ENCODE results near the gene LRRC8E.
"Not testable (repeated sequence)": the region's sequence is repeated elsewhere in the genome, so short reads cannot be mapped to it uniquely, and the experiment has no call there.

LRRC8E gene

GRCh38 chr19:7910321-7911161 lies 22.2 kb downstream of the LRRC8E start:
- no peak for DNase-seq

GRCh38 chr19:7911508-7912143 lies 23.3 kb downstream of the LRRC8E start:
- DNase-seq = no peak

DNA sequence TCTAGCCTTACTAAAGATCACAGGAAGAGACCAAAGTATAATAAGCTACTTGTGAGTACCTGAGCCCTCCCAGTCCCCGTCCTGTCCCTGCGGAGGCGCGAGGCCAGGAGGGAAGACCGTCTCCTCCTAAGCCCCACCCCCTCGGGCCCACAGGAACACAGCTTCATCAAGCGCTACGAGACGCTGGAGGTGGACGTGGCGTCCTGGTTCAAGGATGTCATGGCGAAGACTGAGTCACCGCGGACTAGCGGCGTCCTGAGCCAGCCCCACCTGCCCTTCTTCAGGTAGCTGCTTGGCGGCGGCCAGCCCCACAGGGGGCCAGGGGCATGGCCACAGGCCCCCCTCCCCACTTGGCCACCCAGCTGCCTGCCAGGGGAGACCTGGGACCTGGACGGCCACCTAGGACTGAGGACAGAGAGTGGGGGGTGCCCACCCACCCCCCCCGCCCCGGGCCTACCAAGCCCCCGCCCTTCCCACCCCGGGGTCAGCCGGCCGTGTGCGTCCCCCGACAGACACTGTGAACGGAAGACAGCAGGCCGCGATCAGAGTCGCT lies 23.9 kb downstream of the LRRC8E start:
- no peak for DNase-seq

DNA sequence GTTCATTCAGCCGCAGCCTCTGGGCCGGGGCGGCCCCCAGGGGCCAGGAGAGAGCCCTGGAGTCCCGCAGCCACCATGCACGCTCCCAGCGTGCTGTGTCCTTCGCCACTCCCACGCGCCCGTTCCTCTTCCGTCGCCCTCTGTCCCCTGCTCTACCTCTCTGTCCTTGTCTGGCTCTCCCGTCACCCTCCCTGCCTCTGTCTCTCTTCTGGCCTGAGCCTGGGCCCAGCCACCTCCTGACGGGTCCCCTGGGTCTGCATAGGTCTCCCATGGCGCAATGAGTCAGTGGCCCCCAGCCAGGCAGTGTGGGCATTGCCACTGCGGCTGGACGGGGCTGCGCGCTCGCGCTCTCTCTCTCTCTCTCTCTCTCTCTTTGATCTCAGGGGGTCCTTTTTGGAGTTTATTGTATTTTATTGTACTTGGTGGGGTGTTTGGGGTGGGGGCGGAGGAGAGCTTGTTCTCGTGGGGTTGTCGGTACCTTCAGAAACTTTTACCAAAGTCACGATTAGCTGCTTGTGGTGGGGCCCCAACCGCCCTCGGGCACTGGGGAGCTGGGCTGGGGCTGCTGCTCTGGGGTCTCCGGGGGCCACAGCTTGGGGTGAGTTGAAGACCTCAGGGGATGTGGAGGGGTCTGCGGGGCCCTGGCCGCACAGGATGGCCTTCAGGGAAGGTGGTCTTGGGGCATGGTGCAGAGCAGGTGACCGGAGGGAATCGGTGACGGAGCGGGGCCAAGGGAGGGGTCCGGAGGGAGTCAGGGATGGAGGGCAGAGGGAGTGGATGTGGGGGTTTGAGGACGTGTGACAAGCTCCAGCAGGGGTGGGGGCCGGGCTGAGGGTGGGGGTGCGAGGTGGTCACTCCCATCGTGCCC lies 24.6 kb downstream of the LRRC8E start:
- DNase-seq = no peak

GRCh38 chr19:7913652-7914051 lies 25.3 kb downstream of the LRRC8E start:
- DNase-seq = no peak

DNA sequence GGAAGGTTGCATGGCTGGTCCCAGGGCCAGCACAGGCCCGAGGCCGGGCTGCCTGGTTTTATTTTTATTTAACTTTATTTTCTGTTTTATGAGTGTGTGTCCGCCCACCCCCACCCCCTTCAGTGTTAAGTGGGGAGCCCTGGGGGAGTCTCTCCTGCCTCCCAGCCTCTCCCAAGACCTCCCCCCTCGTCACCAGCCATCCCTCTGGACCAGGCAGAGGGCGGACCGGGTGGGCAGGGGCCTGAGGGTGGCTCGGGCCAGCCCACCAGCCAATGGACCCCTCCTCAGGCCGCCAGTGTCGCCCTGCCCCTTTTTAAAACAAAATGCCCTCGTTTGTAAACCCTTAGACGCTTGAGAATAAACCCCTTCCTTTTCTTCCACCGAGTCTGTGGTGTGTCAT lies 25.8 kb downstream of the LRRC8E start:
- no peak for DNase-seq

DNA sequence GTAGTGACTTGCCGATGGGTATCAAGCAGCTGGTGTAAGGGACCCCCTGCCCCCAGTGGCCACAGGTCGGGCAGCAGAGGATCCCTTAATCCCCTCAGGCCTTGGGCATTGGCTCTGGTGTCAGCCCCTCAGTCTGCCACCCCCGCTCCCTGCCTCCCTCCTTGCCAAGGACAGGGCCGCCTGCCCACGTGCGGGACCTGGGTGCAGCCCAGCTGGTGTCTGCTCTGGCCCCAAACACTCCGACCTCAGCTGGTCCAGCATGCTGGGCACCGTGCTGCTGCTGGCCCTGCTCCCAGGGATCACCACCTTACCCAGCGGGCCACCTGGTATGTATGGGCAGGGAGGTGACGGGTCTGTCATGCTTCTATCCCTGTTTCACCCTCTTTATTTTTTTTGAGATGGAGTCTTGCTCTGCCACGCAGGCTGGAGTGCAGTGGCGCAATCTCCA lies 26.3 kb downstream of the LRRC8E start, which contains the start of gene TGFBR3L:
TSS of gene TGFBR3L (plus strand) at position 233 of the 448 bp plus-strand sequence.
- DNase-seq = no peak

DNA sequence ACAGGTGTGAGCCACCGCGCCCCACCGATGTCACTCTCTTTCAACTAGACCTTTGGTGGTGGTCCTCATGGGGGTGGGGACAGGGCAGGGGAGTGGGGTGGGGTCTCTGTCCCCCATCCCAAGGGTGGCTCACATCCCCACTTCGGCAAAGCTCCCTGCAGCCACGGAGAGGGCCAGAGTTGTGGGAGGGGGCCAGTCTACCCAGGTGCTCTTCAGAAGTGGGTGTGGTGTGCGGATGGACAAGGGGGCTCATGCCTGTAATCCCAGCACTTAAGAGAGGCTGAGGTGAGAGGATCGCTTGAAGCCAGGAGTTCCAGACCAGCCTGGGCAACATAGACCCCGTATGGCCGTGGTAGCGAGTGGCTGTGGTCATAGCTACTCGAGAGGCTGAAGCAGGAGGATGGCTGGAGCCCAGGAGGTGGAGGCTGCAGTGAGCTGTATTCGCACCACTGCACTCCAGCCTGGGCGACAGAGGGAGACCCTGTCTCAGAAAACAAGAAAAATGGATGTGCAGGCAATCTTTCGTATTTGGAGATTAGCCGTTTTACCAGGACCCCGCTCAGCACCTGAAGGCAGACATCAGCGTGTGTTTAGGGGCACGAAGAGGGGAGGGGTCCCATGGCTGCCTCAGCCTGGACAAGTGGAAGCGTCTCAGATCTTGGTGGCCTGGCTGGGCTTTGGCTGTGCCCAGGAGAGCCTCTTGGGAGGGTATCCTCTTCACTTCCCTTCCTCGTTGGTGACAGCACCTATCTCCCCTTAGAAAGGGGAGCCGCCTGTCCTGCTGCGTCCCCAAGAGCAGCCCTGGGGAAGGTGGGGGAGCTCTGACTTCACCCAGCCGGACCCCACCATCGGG lies 27.2 kb downstream of the LRRC8E start:
- no peak for DNase-seq

- DNase-seq = peak; percentile 54 to 65
Observed at GRCh38 chr19:7916103-7916954, 28.0 kb downstream of the LRRC8E start.

- DNase-seq = no peak
Observed at GRCh38 chr19:7916955-7917266, 28.6 kb downstream of the LRRC8E start.

- peak; percentile 61 for DNase-seq
Observed at GRCh38 chr19:7917267-7918061, 29.2 kb downstream of the LRRC8E start.

DNA sequence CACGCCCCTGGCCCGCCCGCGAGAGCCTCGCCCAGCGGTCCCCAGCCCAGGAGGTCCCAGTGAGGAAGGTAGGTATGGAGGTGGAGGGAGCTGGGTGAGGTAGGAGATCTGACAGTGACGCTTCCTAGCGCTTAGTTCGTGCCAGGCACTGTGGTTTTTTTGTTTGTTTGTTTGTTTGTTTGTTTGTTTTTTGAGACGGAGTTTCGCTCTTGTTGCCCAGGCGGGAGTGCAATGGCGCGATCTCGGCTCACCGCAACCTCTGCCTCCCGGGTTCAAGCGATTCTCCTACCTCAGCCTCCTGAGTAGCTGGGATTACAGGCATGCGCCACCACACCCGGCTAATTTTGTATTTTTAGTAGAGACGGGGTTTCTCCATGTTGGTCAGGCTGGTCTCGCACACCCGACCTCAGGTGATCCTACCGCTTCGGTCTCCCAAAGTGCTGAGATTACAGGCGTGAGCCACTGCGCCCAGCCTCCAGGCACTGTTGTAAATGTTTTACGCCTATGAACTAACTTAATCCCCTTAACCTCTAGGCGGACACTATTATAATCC lies 29.8 kb downstream of the LRRC8E start:
- DNase-seq = not testable (repeated sequence)

DNA sequence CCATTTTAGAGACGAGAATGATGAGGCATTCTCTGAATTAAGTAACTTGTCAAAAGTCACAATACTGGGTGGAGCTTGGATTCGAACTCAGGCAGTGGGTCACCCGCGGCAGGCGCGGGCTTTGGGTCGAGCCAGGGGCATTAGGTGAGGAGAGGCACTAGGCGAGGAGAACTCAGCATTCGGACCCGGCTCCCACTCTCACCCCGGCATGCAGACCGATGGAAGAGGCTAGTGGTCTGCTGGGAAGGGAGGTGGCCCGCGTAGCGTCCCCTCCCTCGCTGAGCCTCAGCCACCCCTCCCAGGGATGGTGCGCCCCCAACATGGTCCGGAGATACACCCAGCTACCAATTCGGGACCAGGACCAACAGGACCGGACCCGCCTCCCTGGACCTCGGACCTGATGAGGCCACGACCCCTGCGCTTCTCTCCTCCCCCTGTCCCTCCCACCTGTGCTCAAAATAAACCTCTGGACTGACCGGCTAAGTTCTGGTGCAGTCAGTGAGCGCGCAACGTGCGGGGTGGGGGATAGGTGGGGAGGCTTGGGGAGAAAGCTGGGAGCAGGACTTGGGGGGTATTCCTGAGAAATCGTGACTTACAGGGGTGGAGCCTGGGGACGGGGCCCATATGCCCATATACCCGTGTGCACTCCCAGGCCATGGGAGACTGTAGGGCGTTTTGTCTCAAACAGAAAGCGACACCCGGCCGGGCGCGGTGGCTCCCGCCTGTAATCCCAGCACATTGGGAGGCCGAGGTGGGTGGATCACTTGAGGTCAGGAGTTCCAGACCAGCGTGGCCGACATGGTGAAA lies 30.5 kb downstream of the LRRC8E start:
- DNase-seq = no peak

DNA sequence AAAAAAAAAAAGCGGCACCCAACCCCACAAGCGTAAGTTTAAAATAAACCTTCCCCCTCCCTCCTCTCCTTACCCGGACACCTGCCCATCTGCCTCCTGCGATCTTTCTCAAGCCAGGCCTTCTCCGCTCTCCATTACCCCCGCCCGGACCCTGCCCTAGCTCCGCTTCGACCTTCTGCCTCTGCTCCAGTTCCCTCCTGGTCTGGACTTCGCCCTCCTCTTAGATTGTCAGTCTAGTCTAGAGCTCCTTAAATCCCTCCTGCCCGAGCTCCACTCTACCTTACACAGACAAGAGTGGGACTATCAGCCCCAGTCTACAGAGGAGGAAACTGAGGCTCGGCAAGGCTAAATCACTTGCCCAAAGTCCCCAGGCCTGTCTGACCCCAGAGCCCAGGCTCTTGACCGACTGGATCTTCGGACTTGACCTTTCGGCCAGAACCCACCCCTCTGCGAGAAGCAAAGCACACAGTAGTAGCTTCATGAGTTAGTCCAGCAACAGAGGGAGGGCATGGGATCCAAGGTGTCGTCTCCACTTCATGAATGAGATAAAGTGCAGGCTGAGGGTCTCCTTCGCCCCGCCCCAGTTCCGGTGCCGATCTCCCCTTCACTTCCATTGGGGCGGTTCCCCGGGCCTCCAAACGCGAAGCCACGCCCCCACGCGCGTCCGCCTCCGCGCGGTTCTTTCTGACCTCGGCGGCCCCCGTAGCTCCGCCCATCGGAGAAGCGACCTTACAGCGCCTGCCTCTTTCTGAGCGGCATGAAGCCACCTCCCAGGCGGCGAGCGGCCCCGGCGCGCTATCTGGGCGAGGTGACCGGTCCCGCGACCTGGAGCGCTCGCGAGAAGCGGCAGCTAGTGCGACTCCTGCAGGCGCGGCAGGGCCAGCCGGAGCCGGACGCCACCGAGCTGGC lies 31.6 kb downstream of the LRRC8E start, which contains the start of gene SNAPC2:
TSS of gene SNAPC2 (plus strand) at position 729 of the 909 bp plus-strand sequence. CDS start at position 758, 29 bp downstream.
- peak; percentile 97 for DNase-seq

DNA sequence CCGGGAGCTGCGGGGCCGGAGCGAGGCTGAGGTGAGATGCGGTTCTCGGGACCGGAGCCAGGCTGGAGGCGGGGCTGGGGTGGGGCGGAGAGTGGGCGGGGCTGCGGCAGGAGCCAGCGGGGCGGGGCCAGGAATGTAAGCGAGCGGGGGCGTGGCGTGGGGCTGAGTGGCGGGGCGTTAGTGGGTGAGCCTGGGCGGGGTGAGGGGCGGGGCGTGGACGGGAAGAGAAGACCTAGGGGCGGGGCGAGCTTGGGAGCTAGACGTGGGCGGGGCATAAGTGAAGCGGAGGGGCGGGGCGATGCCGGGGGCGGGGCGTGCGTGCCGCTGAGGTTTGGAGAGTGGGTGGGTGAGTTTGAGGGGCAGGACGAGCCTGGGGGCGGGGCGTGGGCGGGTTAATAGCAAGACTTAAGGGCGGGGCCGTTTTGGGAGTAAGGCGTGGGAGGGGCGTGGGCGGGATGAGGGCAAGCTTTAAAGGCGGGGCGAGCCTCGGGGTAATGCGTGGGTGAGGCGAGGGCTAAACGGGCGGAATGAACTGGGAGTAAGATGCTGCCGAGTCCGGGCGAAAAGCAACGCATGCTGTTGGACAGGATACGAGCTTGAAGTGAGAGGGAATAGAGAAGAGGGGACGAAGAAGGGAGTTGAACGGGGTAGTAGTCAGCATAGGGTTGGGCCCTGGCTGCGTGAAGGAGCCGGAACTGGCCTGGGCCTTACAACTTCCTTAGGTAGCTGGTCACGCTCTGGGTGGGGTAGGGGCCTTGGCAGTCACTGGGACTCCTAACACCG lies 32.4 kb downstream of the LRRC8E start:
- DNase-seq = peak; percentile 98 to 99

GRCh38 chr19:7921302-7921966 lies 33.1 kb downstream of the LRRC8E start:
- DNase-seq = no peak
